SW480 (cell line): ENCODE results near the gene TMEM258.

Experiments
- DNase-seq: peaks from one replicate; pipeline ENCODE4 v3.0.0-alpha.2; 2016; ENCODE audit warnings: low spot score

TMEM258 gene

GRCh38 chr11:61775606-61776554, 16.5 kb downstream of the TMEM258 start:
- DNase-seq: peak; percentile 46

- no peak for DNase-seq
Measured at GRCh38 chr11:61775106-61775505, 17.3 kb downstream of the TMEM258 start.

GRCh38 chr11:61774411-61774810, 18.0 kb downstream of the TMEM258 start:
- DNase-seq: no peak

GRCh38 chr11:61773809-61774208, 18.6 kb downstream of the TMEM258 start:
- DNase-seq: no peak

GRCh38 chr11:61773356-61773755, 19.0 kb downstream of the TMEM258 start:
- DNase-seq: no peak

GRCh38 chr11:61771985-61772455, 20.4 kb downstream of the TMEM258 start:
- no peak for DNase-seq

GRCh38 chr11:61771195-61771894, 21.1 kb downstream of the TMEM258 start:
- no peak for DNase-seq

GRCh38 chr11:61769946-61770683, 22.3 kb downstream of the TMEM258 start:
- no peak for DNase-seq

- no peak for DNase-seq
Measured at GRCh38 chr11:61769169-61769920, 23.1 kb downstream of the TMEM258 start.

- no peak for DNase-seq
Measured at GRCh38 chr11:61768376-61769076, 23.9 kb downstream of the TMEM258 start.

GRCh38 chr11:61766353-61766841, 26.0 kb downstream of the TMEM258 start:
- peak; percentile 95 for DNase-seq

- no peak for DNase-seq
Measured at GRCh38 chr11:61765550-61766253, 26.7 kb downstream of the TMEM258 start.

GRCh38 chr11:61764606-61765260, 27.7 kb downstream of the TMEM258 start:
- no peak for DNase-seq

- no peak for DNase-seq
Measured at GRCh38 chr11:61763930-61764605, 28.3 kb downstream of the TMEM258 start.

GRCh38 chr11:61762798-61763197, 29.6 kb downstream of the TMEM258 start:
- DNase-seq: no peak

GRCh38 chr11:61762223-61762615, 30.2 kb downstream of the TMEM258 start:
- no peak for DNase-seq

GRCh38 chr11:61761440-61762222, 30.8 kb downstream of the TMEM258 start:
- DNase-seq: no peak

GRCh38 chr11:61760946-61761345, 31.5 kb downstream of the TMEM258 start:
- no peak for DNase-seq
